Mesodermal cell (in vitro differentiated cells): ENCODE results near the gene COL7A1.

Source experiments
- H3K27ac ChIP-seq: 2 replicates; pipeline ENCODE4 v1.7.0; 2013; ENCODE audit warnings: mild to moderate bottlenecking, low read depth, low read length, moderate library complexity; ENCODE audit not compliant: severe bottlenecking
- H3K36me3 ChIP-seq: 2 replicates; pipeline ENCODE4 v1.7.1; 2013; ENCODE audit warnings: mild to moderate bottlenecking, low read length, moderate library complexity; ENCODE audit not compliant: control insufficient read depth, insufficient read depth
- H3K4me1 ChIP-seq: one replicate; pipeline ENCODE4 v1.7.1; 2013; ENCODE audit warnings: mild to moderate bottlenecking, low read length; ENCODE audit not compliant: insufficient read depth, control insufficient read depth, poor library complexity, severe bottlenecking
- H3K4me3 ChIP-seq: 2 replicates; pipeline ENCODE4 v1.7.0; 2013; ENCODE audit warnings: low read length, control low read depth, mild to moderate bottlenecking; ENCODE audit not compliant: insufficient read depth, poor library complexity, severe bottlenecking; ENCODE audit errors: extremely low read depth
- H3K9me3 ChIP-seq: 2 replicates; pipeline ENCODE4 v1.7.1; 2013; ENCODE audit warnings: mild to moderate bottlenecking, low read length, moderate library complexity; ENCODE audit not compliant: control insufficient read depth
- WGBS, 2 experiments: methylation state at CpG; one replicate each; pipeline ENCODE4 v1.1.5; 2013; ENCODE audit warnings: missing lambda C conversion rate in 2 of 2; ENCODE audit not compliant: insufficient coverage in 2 of 2; 5-methylcytosine and 5-hydroxymethylcytosine counted together

Gene COL7A1

GRCh38 chr3:48591436-48591835 lies 3.7 kb downstream of the COL7A1 start:
- no peaks in the 10 kb centered on the region for H3K9me3 ChIP-seq
- no peak overlapping the region for H3K4me3 ChIP-seq
- peaks cover 20% of the 10 kb centered on the region for H3K4me1 ChIP-seq
- H3K27ac ChIP-seq = no peak overlapping the region
- WGBS, 2 experiments = 93 to 97% methylated on average over 6 to 13 of the region's 14 CpGs
- peaks cover 26% of the 10 kb centered on the region for H3K36me3 ChIP-seq

GRCh38 chr3:48588230-48588629 lies 6.9 kb downstream of the COL7A1 start:
- Histone ChIP-seq H3K27ac (no peak overlapping the region), H3K9me3 (no peaks in the 10 kb centered on the region), H3K4me1 (peaks cover 6% of the 10 kb centered on the region), H3K4me3 (no peak overlapping the region), H3K36me3 (peaks cover 45% of the 10 kb centered on the region)
- 90 to 94% methylated on average over 15 of the region's 15 CpGs for WGBS, 2 experiments

- H3K36me3 ChIP-seq = peaks cover 48% of the 10 kb centered on the region
- 91 to 98% methylated on average over 6 to 11 of the region's 11 CpGs for WGBS, 2 experiments
- H3K9me3 ChIP-seq = no peaks in the 10 kb centered on the region
- no peak overlapping the region for H3K4me3 ChIP-seq
- no peak overlapping the region for H3K27ac ChIP-seq
- peaks cover 2% of the 10 kb centered on the region for H3K4me1 ChIP-seq
Measured at GRCh38 chr3:48587686-48588085, 7.4 kb downstream of the COL7A1 start.

- Histone ChIP-seq H3K27ac (no peak overlapping the region), H3K9me3 (no peaks in the 10 kb centered on the region), H3K36me3 (peaks cover 53% of the 10 kb centered on the region), H3K4me1 (peaks cover 2% of the 10 kb centered on the region), H3K4me3 (no peak overlapping the region)
- 94 to 96% methylated on average over 5 to 8 of the region's 8 CpGs for whole genome bisulfite sequencing, 2 experiments
Measured at GRCh38 chr3:48585411-48585810, 9.7 kb downstream of the COL7A1 start.

GRCh38 chr3:48584836-48585235 lies 10.3 kb downstream of the COL7A1 start:
- no peak overlapping the region for H3K4me3 ChIP-seq
- H3K4me1 ChIP-seq = peaks cover 2% of the 10 kb centered on the region
- H3K36me3 ChIP-seq = peaks cover 49% of the 10 kb centered on the region
- no peak overlapping the region for H3K27ac ChIP-seq
- WGBS, 2 experiments = 96 to 100% methylated on average over 5 to 6 of the region's 9 CpGs
- no peaks in the 10 kb centered on the region for H3K9me3 ChIP-seq

GRCh38 chr3:48581621-48582481 lies 13.3 kb downstream of the COL7A1 start:
- WGBS, 2 experiments = 94 to 95% methylated on average over 5 to 10 of the region's 14 CpGs
- Histone ChIP-seq H3K9me3 (no peaks in the 10 kb centered on the region), H3K4me1 (no peaks in the 10 kb centered on the region), H3K36me3 (peaks cover 54% of the 10 kb centered on the region), H3K27ac (no peak overlapping the region), H3K4me3 (no peak overlapping the region)

GRCh38 chr3:48576647-48577046 lies 18.5 kb downstream of the COL7A1 start:
- H3K36me3 ChIP-seq = peaks cover 52% of the 10 kb centered on the region
- H3K4me1 ChIP-seq = no peaks in the 10 kb centered on the region
- no peaks in the 10 kb centered on the region for H3K9me3 ChIP-seq
- 87 to 89% methylated on average over 4 of the region's 4 CpGs for WGBS, 2 experiments
- no peak overlapping the region for H3K27ac ChIP-seq
- no peak overlapping the region for H3K4me3 ChIP-seq

GRCh38 chr3:48575366-48575765 lies 19.8 kb downstream of the COL7A1 start:
- H3K36me3 ChIP-seq = peaks cover 49% of the 10 kb centered on the region
- H3K4me3 ChIP-seq = no peak overlapping the region
- 95 to 97% methylated on average over 6 to 11 of the region's 17 CpGs for WGBS, 2 experiments
- no peak overlapping the region for H3K27ac ChIP-seq
- no peaks in the 10 kb centered on the region for H3K9me3 ChIP-seq
- no peaks in the 10 kb centered on the region for H3K4me1 ChIP-seq

GRCh38 chr3:48573973-48574585 lies 21.1 kb downstream of the COL7A1 start:
- 94 to 95% methylated on average over 9 to 10 of the region's 10 CpGs for WGBS, 2 experiments
- no peak overlapping the region for H3K4me3 ChIP-seq
- H3K9me3 ChIP-seq = no peaks in the 10 kb centered on the region
- H3K4me1 ChIP-seq = no peaks in the 10 kb centered on the region
- no peak overlapping the region for H3K27ac ChIP-seq
- H3K36me3 ChIP-seq = peaks cover 53% of the 10 kb centered on the region

GRCh38 chr3:48572517-48572916 lies 22.6 kb downstream of the COL7A1 start:
- Histone ChIP-seq H3K27ac (no peak overlapping the region), H3K36me3 (peaks cover 47% of the 10 kb centered on the region), H3K4me1 (no peaks in the 10 kb centered on the region), H3K4me3 (no peak overlapping the region), H3K9me3 (no peaks in the 10 kb centered on the region)
- 89 to 91% methylated on average over 5 of the region's 7 CpGs for WGBS, 2 experiments

GRCh38 chr3:48571938-48572337 lies 23.2 kb downstream of the COL7A1 start:
- peaks cover 43% of the 10 kb centered on the region for H3K36me3 ChIP-seq
- 89 to 93% methylated on average over 9 to 12 of the region's 12 CpGs for WGBS, 2 experiments
- H3K9me3 ChIP-seq = no peaks in the 10 kb centered on the region
- no peak overlapping the region for H3K27ac ChIP-seq
- H3K4me1 ChIP-seq = no peaks in the 10 kb centered on the region
- H3K4me3 ChIP-seq = no peak overlapping the region
